ENCODE measurements around the gene NFIX.

- TF ChIP-seq POLR2A (IDR thresholded peaks at IDR 0.05) (no peak), EP300 (IDR thresholded peaks at IDR 0.05) (no peak)
These were observed 4.4 kb upstream of the NFIX start for GRCh38 chr19:12990853-12991252.
